Keratinocyte (primary cell): ENCODE data around the gene OR6B2.

Source experiments
- CTCF ChIP-seq, 3 experiments: IDR thresholded peaks in 1 of 3; conservative IDR thresholded peaks in 1 of 3; optimal IDR thresholded peaks in 1 of 3; 2 replicates in 2 of 3; 3 replicates in 1 of 3; pipeline versions ENCODE3 to v1.5.1; 2011; ENCODE audit warnings: low read length in 3 of 3, mild to moderate bottlenecking in 3 of 3, moderate library complexity in 2 of 3, control low read depth in 1 of 3, inconsistent platforms in 1 of 3; ENCODE audit not compliant: insufficient read depth in 2 of 3; ENCODE audit errors: extremely low read depth in 1 of 3
- EZH2 ChIP-seq: IDR thresholded peaks from one replicate; pipeline ENCODE4 v1.6.1; 2012; ENCODE audit warnings: inconsistent platforms, mild to moderate bottlenecking, low read length, moderate library complexity

DNA sequence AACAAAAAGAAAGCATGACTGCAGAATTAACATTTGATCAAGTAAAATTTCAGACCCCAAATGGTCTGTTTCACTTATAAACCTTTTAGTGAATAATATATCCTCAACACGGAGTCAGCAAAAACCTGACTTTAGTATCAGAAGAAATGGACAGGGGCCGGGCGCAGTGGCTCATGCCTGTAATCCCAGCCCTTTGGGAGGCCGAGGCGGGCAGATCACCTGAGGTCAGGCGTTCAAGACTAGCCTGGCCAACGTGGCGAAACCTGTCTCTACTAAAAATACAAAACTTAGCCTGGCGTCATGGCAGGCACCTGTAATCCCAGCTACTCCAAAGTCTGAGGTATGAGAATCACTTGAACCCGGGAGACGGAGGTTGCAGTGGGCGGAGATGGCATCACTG, 20.0 kb upstream of the OR6B2 start:
- TF ChIP-seq CTCF (optimal IDR thresholded peaks at IDR 0.05 in 1 of 3, IDR thresholded peaks at IDR 0.05 in 1 of 3, conservative IDR thresholded peaks at IDR 0.05 in 1 of 3; ENCODE audit: extremely low read depth in 1 of 3, insufficient read depth in 2 of 3, low read length in 3 of 3) (no peak), EZH2 (no peak)
